ENCODE data around the gene ELL2. TPM values are rescaled to one million over a fixed set of nuclear protein-coding genes. Genes with fewer than 3 reads are reported as not detected.

ELL2 gene
- total and polyA plus RNA-seq, 9 of the 15 experiments (the other 6 are each of a cell fraction or from before 2014, with no cell fraction given) = 4.3 to 18.3 (median 14.5) TPM

GRCh38 chr5:95858661-95859595 is 102.7 kb downstream of the ELL2 start (continued):
- no peak for TF ChIP-seq ZNF3 (CRISPR knock-in tag; IDR thresholded peaks at IDR 0.05)
- no peak for TF ChIP-seq SAP30 (IDR thresholded peaks at IDR 0.05; ENCODE audit: borderline replicate concordance, insufficient read depth, low read depth, low read length, poor library complexity, severe bottlenecking)
- no peak for TF ChIP-seq FOXJ3 (CRISPR knock-in tag; IDR thresholded peaks at IDR 0.05)
- TF ChIP-seq ILK (tag; IDR thresholded peaks at IDR 0.05; ENCODE audit: borderline replicate concordance, low read depth) = no peak
- no peak for TF ChIP-seq RBBP5 (IDR thresholded peaks at IDR 0.05; ENCODE audit: borderline replicate concordance, insufficient read depth, low read length, poor library complexity, severe bottlenecking)
- TF ChIP-seq USF1 (CRISPR knock-in tag; IDR thresholded peaks at IDR 0.05) = 0 out of 2 replicates have a peak, but pooled peaks have one; percentile 8
- TF ChIP-seq ELK1 (CRISPR knock-in tag; IDR thresholded peaks at IDR 0.05) = no peak
- no peak for TF ChIP-seq FIP1L1 (IDR thresholded peaks at IDR 0.05; ENCODE audit: low read depth, low read length, poor library complexity, severe bottlenecking)
- no peak for TF ChIP-seq ZNF253 (CRISPR knock-in tag; conservative IDR thresholded peaks at IDR 0.05)
- no peak for TF ChIP-seq XRCC4 (IDR thresholded peaks at IDR 0.05; ENCODE audit: extremely low read depth, insufficient read depth, insufficient read length)
- no peak for TF ChIP-seq ZNF354B (CRISPR knock-in tag; IDR thresholded peaks at IDR 0.05)
- TF ChIP-seq SNIP1 (IDR thresholded peaks at IDR 0.05; ENCODE audit: low read depth) = no peak
- no peak for TF ChIP-seq ZNF175 (CRISPR knock-in tag; IDR thresholded peaks at IDR 0.05; ENCODE audit: low read depth)
- TF ChIP-seq HNRNPLL (IDR thresholded peaks at IDR 0.05; ENCODE audit: low read depth, low read length, poor library complexity, severe bottlenecking) = no peak
- no peak for TF ChIP-seq ELF2 (CRISPR knock-in tag; IDR thresholded peaks at IDR 0.05)
- TF ChIP-seq YY1 (IDR thresholded peaks at IDR 0.05; ENCODE audit: borderline replicate concordance in 1 of 3, control insufficient read depth in 1 of 3, extremely low read depth in 1 of 3, insufficient read depth in 3 of 3, insufficient read length in 1 of 3, insufficient replicate concordance in 2 of 3, low read depth in 1 of 3, low read length in 2 of 3) = no peak
- no peak for TF ChIP-seq PHF21A (IDR thresholded peaks at IDR 0.05; ENCODE audit: borderline replicate concordance, low read depth)
- no peak for TF ChIP-seq ZNF408 (CRISPR knock-in tag; IDR thresholded peaks at IDR 0.05; ENCODE audit: low read depth)
- no peak for TF ChIP-seq SREBF2 (CRISPR knock-in tag; IDR thresholded peaks at IDR 0.05)
- no peak for TF ChIP-seq ZNF212 (CRISPR knock-in tag; IDR thresholded peaks at IDR 0.05)
- TF ChIP-seq HDAC1 (IDR thresholded peaks at IDR 0.05) = no peak
- TF ChIP-seq DMBX1 (CRISPR knock-in tag; IDR thresholded peaks at IDR 0.05; ENCODE audit: borderline replicate concordance) = no peak
- no peak for TF ChIP-seq MYNN (IDR thresholded peaks at IDR 0.05)
- no peak for TF ChIP-seq MYNN (CRISPR knock-in tag; IDR thresholded peaks at IDR 0.05)
- no peak for TF ChIP-seq ERF (CRISPR knock-in tag; IDR thresholded peaks at IDR 0.05)
- no peak for TF ChIP-seq ZNF668 (CRISPR knock-in tag; IDR thresholded peaks at IDR 0.05)

All from K562 (cell line).